MV-4-11 (cell line): Measurements from ENCODE around the gene CRACDL.
"Not testable (repeated sequence)": the region's sequence is repeated elsewhere in the genome, so short reads cannot be mapped to it uniquely, and the experiment has no call there.

Experiments
- DNase-seq: peaks from one replicate; lab custom pipeline; 2025; lab: John Stamatoyannopoulos, UW

The CRACDL gene

GRCh38 chr2:98907966-98908905 lies 27.8 kb downstream of the CRACDL start:
- DNase-seq: no peak

DNA sequence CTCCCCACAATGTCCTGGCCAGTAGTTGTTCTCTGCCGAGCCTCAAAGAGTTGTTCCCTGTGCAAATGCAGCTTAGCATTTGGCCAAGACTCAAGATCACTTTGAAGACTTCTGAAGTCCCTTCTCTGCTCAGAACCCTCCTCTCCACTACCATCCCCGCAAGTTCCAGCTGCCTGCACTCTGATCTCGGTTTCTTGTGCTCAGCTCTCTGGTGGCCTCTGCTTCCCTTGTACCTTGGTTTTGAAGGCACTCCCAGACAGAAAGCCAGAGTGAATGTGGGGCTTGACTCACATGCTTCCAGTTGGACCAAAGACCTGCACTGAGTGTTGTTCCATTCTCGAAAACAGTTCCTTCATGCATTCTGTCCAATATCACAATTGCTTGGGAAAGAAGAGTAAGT lies 28.6 kb downstream of the CRACDL start:
- DNase-seq: no peak

DNA sequence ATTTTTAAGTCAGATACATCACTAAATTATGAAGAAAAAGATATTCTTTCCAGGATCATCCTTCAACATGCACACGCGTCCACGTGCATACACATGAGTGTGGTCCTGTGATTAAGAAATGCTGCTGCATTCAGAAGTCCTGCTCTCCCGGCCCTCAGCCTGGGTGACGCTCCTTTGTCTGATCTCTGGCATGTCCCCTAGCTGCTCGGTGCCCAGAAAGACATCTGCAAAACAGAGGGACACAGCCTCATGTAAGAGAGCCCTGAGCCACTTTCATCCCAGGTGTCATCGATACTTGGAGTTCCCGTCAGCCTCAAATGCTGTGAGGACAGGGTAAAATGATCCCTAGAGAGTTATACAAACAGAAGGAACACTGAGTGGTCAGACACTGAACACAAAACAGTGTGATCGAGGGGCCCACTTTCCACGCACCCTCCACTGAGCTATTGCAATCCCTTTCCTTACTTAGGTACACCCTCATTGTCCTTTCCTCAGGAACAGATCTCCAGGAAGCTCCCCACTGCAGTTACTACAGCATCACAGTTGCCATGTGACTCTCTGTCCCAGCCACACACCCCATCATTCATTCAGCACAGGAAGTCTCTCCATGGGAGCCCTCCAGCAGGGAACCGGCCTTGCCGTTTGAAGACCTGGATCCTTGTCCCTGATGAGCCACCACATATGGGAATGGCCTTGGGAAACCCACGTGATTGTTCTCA lies 32.1 kb downstream of the CRACDL start:
- no peak for DNase-seq

GRCh38 chr2:98903064-98903355 lies 33.0 kb downstream of the CRACDL start:
- no peak for DNase-seq

- DNase-seq: no peak
Observed at GRCh38 chr2:98902209-98903063, 33.6 kb downstream of the CRACDL start.

DNA sequence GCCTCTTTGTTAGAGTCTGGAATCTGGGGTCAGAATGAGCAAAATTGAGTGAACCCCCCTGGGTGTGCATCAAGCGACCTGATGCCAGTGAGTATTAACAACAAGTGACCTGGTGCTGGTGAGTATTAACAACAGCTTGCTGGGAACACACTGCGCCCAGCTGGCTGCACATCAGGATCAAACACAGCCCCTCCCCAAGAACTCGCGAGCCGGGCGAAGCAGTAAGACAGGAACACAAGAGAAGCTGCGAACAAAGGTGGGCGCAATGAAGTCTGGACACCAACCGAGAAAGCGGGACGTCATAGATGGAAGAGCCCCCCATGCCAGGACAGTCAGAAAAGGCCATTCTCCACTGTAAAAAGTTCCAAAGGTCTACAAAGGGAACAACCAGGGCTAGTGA lies 34.3 kb downstream of the CRACDL start:
- DNase-seq: no peak

DNA sequence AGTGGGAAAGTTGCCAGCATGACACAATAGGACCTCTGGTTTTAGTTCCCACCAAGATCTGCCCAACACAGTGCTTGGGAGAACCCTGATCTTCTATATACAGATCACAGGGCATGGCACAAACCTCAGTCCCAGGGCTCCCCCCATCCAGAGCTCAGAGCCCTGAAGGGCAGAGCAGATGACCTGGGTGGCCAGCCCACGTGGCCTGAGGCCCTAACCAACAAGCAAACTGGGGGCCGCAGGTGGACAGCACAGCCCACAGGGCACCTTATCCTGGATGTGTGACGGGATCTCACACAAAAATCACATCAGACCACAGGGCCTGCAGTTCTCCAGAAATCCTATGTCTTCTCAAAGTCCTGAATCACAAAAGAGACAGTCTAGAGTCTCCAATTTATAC lies 34.7 kb downstream of the CRACDL start:
- DNase-seq: no peak

- DNase-seq: no peak
Observed at GRCh38 chr2:98900721-98901120, 35.3 kb downstream of the CRACDL start.

- not testable (repeated sequence) for DNase-seq
Observed at GRCh38 chr2:98899703-98900078, 36.3 kb downstream of the CRACDL start.

DNA sequence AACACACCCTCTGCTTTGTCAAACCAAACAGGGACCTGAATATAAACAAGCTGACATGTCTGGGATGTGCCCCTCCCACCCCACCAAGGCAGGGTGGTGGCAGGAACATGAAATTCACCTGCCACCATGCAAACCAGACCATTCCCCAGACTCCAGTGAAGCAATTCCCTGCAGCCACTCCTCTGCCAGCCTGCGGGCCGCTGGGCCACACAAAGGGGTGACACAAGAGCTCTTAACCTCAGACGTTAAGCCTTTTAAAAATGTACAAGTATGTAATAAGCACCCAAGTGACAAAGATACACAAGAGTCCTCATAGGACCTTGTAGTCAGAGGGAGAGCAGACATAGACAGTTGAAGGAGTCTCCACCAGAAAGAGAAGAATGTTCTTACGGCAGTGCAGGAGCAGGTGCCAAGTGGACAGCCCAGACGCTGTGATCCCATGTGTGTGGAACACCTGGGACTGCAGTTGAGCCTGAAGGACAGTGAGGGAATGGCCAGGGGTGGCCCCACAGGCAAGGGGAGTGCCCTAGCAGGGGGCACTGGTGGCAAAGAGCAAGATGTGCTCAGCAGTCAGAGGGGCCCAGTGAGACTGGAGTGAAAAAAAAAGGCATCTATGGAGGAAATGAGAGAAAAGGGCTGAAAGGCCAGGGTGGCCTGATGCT lies 36.9 kb downstream of the CRACDL start:
- DNase-seq: no peak

GRCh38 chr2:98898423-98898841 lies 37.6 kb downstream of the CRACDL start:
- no peak for DNase-seq

GRCh38 chr2:98897746-98898145 lies 38.3 kb downstream of the CRACDL start:
- no peak for DNase-seq

DNA sequence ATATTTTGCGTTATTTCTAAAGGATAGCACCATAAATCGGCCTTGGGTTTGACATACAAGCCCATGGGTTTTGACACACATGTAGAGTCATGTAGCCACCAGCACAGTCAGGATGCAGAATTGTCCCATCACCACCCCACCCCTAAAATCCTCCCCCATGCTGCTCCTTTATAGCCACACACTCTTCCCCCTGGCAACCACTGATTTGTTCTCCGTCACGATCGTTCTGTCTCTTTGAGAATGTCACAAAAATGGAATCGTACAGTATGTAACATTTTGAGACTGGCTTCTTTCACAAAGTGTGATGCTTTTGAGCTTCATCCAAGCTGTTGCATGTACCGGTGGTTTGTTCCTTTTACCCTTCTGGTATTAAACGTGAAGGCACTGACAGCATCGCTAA lies 39.1 kb downstream of the CRACDL start:
- no peak for DNase-seq

GRCh38 chr2:98896416-98896815 lies 39.6 kb downstream of the CRACDL start:
- no peak for DNase-seq

- no peak for DNase-seq
Observed at GRCh38 chr2:98895901-98896300, 40.1 kb downstream of the CRACDL start.

DNA sequence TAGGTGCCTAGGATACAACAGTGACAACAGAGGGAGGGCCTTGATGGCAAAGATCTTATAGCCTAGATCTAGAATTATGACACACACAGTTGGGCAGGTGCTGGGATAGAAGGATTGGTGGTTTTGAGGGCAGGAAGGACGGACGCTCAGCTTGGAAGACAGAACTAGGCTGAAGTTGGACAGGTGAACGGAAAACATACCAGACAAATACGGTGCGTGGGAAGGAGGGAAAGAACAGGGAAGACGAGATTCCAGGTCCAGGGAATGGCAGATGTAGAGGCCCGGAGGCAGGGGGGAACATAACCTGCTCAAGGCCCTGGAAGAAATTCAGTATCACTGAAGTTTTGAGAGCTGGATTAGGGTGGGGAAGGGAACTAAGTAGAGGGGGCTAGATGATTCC lies 40.8 kb downstream of the CRACDL start:
- no peak for DNase-seq

DNA sequence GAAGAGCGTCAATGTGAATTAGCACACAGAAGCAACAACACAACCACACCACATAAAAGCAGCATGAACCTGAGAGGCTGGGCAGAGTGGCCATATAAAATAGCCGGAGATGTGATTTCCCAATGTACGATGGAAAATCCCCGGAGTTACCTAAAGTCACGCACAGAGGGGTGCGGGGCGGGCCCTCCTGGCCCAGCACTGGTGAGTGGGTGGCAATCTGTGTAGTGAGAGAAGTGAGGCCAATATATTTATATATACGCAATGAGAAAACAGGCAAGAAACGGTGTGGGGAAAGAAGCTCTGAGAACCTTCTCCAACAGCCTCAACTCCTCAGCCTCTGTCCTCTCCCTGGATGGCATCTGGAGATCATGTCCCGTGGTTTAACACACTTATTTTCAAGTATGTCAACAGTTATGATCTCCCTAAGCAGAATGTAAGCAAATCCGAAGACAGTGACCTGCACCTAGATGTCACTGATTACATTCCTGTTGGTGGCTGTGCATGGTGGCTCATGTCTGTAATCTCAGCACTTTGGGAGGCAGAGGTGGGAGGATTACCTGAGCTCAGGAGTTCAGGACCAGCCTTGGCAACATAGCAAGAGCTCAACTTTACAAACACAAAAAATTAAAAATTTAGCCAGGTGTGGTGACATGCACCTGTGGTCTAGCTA lies 41.6 kb downstream of the CRACDL start:
- no peak for DNase-seq

GRCh38 chr2:98893911-98894321 lies 42.1 kb downstream of the CRACDL start:
- peak; percentile 47 for DNase-seq

GRCh38 chr2:98892871-98893270 lies 43.2 kb downstream of the CRACDL start:
- DNase-seq: no peak

GRCh38 chr2:98891591-98891990 lies 44.4 kb downstream of the CRACDL start:
- peak; percentile 28 for DNase-seq

DNA sequence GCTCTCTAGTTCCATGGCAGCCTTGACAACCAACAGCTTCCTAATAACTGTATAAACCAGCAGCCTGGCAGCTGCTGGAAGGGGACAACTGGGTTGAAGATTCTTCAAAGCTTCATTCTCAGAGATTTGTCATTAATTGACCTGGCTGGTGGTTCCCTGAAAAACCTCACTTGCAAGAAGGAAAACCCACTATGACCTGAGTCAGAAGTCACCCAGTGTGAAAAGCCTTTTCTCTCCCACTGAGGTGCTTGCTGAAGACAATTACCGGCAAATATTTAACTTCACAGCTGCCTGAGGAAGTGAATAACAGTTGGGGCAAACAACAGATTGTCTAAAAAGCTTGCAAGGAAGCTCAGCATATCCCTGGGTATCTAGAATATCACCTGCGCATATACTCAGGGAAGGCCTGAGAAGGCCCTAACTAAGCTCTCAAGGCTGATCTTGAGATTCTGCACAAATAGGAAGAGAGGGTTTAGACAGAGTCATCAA lies 49.9 kb downstream of the CRACDL start:
- DNase-seq: no peak
